Left renal pelvis (tissue), 4 donors: ENCODE data around the gene PRKCQ. TPM values are rescaled to one million over a fixed set of nuclear protein-coding genes. Genes with fewer than 3 reads are reported as not detected.
"Not testable (repeated sequence)": the region's sequence is repeated elsewhere in the genome, so short reads cannot be mapped to it uniquely, and the experiment has no call there.

Experiments used
- DNase-seq, 4 donors: peaks; one replicate each; pipeline ENCODE4 v3.0.0-alpha.2; 2013; ENCODE audit warnings: low read depth in 4 of 4, low spot score in 3 of 4
- polyA plus RNA-seq, 4 donors: library from polyadenylated mRNA; unstranded; fragments of 120-200 nt; gene quantifications; one replicate each; pipeline ENCODE4 v1.2.1, GENCODE V29; 2013; ENCODE audit not compliant: insufficient read length in 4 of 4

PRKCQ gene
- polyA plus RNA-seq, 4 donors, result 1.6 to 16.4 (median 14.2) TPM

- DNase-seq, result no peak
Measured at GRCh38 chr10:6396226-6396625, 183.8 kb downstream of the PRKCQ start.

- no peak for DNase-seq
Measured at GRCh38 chr10:6395606-6396005, 184.5 kb downstream of the PRKCQ start.

- no peak for DNase-seq
Measured at GRCh38 chr10:6394084-6394483, 186.0 kb downstream of the PRKCQ start.

GRCh38 chr10:6393168-6393567, 186.9 kb downstream of the PRKCQ start:
- DNase-seq, result no peak

- DNase-seq, result no peak
Measured at GRCh38 chr10:6390213-6390845, 189.7 kb downstream of the PRKCQ start.

- no peak for DNase-seq
Measured at GRCh38 chr10:6388261-6388893, 191.7 kb downstream of the PRKCQ start.

- no peak for DNase-seq
Measured at GRCh38 chr10:6386960-6387359, 193.1 kb downstream of the PRKCQ start.

GRCh38 chr10:6386346-6386745, 193.7 kb downstream of the PRKCQ start:
- DNase-seq, result no peak

GRCh38 chr10:6385665-6386064, 194.4 kb downstream of the PRKCQ start:
- DNase-seq, result no peak

- no peak for DNase-seq
Measured at GRCh38 chr10:6384847-6385246, 195.2 kb downstream of the PRKCQ start.

GRCh38 chr10:6384031-6384430, 196.0 kb downstream of the PRKCQ start:
- DNase-seq, result no peak

GRCh38 chr10:6383096-6383812, 196.8 kb downstream of the PRKCQ start:
- DNase-seq, result no peak

- no peak for DNase-seq
Measured at GRCh38 chr10:6382081-6382480, 198.0 kb downstream of the PRKCQ start.

- not testable (repeated sequence) for DNase-seq
Measured at GRCh38 chr10:6380478-6380877, 199.6 kb downstream of the PRKCQ start.

- DNase-seq, result no peak
Measured at GRCh38 chr10:6379015-6379776, 200.9 kb downstream of the PRKCQ start.
